Activated T-helper 1 cell treated with Interleukin-2 at 50 U/mL for 16 hours (primary cell): ENCODE measurements around the gene RALB.
"Not testable (repeated sequence)": the region's sequence is repeated elsewhere in the genome, so short reads cannot be mapped to it uniquely, and the experiment has no call there.

ENCODE experiments used
- DNase-seq: peaks from one replicate; pipeline ENCODE4 v3.0.0-alpha.2; 2020; ENCODE audit warnings: low read depth

Gene RALB

DNA sequence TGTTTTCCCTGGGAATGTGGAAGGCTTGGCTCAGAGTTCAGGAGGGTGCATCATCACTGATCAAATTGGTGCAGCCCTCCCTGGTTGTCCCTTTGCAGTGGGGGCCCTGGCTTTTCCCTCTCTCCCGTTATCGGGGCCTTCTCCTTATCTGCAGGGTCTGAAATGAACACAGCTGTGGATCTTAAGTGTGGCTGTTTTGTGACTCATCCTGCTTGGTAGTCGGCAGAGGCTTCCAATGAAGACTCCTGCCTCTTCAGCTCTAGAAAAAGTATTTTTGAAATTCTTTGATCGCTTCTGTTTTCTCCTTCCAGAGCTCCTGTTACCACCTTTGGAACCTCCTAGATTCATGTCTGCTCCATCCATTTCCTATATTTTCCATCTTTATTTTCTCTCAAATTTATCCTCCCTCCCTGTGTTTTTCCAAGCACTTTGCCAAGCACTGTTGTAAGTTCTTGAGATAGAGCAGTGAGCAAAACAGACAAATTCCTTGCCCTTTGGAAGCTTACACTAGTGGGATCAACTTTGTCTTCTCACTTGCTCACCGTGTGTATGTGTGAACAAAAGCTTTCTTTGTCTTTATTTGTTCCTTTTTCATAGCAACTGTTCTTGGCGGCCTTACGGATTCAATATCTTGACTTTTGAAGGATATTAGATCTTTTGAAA, 45.7 kb downstream of the RALB start:
- no peak for DNase-seq

DNA sequence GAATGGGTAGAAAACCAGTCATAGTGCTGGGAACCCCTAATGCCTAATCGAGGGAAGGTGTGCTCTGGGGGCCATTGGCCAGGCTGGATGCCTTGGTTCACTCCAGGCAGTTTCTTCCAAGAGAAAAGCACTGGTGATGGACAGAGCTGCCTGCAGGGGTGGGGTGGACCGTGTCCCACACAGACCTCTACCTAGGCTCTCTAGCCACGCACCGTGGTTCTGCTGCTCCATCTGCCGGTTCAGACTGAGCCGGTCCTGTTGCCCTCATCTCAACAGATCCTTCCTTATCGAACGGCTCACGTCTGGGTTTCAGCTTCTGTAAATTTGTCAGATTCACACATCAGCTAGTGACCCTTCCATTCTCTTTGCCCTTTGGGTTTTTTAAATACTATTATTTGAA, 46.4 kb downstream of the RALB start:
- no peak for DNase-seq

DNA sequence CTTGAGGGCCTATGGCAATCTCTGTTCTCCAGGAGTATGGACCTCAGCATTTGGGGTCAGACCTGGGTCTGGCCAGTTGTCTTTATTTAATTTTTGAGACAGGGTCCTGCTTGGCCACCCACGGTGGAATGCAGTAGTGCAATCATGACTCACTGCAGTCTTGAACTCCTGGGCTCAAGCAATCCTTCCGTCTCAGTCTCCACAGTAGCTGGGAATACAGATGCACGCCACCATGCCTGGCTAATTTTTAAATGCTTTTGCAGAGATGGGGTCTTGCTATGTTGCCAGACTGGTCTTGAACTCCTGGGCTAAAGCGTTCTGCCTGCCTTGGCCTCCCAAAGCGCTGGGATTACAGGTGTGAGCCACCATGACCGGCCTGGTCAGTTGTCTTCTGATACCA, 46.9 kb downstream of the RALB start:
- DNase-seq, result no peak

DNA sequence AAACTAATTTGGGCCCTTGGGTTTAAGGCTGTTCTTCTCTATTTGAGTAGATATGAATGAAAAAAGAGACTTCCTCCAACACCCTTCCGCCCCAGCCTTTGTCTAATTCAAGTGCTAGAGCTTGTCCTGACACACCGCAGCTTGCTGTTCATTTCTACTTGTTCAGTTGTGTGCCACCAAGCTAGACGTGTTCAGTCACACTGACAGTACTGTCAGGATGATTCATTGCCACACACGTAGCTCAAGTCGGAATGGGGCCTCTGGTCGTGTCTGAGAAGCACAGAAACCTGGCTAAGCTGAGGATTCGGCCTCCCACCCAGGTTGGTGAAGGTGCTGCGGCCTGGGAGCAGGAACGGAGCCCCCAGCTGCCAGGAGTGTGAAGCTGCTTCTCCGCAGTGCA, 47.7 kb downstream of the RALB start:
- DNase-seq, result no peak

DNA sequence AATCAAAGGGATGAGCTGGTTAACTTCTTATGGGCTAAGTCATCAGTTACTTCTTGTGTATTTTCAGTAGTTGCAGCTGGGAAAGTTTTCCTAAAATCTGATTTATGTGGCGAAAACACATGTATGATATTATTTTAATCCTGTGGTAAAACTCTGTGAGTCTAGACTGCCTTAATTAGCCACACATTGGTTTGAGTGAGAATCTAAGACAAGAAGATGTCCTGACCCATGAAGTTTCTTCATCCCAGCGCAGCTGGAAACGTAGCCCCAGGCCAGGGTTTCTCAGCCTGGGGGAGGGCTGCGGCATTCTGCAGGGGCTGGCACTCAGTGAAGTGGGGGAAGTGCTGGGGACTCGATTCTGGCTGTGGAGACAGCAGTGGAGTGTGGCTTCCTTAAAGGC, 48.6 kb downstream of the RALB start:
- DNase-seq, result no peak

DNA sequence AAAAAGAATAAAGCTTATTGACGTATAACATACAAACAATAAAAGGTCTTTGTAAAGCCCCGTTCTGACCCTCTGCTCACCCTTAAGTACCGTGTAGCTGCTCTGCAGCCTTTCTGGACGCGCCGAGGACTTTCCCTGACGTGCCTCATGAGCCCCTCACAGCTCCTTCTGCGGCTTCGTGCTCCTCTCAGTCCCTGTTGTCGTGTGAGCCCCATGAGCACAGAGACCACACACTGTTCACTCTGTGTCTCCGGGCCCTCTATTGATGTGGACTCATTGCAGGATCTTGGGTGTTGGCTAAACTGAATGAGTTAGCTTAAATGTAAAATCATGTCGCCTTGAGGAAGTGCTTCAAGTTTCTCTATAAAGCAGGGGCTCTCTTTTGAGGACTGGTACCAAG, 49.6 kb downstream of the RALB start:
- no peak for DNase-seq

DNA sequence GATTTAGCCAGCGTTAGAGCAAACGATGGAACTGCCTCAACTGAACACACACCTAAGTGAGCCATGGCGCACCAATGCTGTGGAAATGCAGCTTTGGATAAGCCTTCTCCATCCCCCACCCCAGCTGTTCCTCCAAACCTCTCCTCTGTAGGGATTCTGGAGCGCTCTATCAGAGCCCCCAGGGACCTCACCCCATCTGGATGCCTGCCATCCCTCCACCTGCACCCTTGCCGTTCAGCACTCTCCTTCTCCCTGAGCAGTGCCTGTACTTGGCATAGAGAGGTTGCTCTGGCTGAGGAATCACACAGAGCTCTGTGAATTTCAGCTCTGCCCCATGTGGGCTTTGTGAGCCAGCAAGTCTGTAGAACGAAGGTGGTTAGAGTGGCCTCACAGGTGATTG, 50.5 kb downstream of the RALB start:
- no peak for DNase-seq

DNA sequence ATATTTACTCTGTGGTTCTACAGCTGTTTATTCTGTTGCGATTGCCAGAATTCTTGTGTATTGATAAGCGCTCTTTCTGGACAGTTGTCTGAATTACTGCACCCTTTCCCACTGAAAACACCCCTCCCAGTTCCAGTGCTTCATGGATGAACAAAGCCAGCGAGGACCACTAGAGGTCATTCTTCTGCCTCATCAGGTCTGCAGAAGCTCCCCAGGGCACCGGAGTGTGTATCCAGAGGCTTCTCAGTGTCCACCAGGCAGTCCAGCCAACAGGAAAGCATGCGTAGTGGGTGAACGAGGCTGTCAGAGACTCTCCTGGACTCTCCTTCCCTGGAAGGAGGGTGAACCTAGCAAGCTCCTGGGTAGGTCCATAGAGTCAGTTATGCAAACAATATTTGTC, 52.6 kb downstream of the RALB start:
- no peak for DNase-seq

DNA sequence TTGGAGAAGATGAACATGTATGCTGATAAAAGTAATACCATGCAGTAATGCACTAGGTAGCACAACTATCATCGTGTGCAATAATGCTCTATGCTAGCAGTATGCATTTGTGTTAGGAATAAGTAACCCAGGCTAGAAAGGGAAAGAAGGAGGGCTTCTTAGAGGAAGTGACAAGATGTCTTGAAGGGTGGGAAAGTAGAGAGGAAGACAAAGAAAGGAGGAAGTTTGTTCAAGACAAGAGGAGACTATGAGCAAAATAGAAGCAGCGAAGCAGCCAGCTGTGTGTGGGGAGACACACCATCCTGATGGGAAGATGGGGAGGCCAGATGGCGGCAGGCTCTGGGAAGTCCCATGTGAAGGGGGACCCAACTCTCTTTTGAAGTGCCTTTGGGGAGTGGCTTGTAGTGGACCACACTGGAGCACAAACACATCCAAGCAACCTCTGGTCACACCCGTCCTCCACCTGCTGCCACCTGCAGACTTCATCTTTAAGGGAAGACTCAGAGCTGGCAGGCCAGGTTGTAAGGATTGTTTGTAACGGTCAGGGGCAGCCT, 53.4 kb downstream of the RALB start:
- DNase-seq, result no peak

DNA sequence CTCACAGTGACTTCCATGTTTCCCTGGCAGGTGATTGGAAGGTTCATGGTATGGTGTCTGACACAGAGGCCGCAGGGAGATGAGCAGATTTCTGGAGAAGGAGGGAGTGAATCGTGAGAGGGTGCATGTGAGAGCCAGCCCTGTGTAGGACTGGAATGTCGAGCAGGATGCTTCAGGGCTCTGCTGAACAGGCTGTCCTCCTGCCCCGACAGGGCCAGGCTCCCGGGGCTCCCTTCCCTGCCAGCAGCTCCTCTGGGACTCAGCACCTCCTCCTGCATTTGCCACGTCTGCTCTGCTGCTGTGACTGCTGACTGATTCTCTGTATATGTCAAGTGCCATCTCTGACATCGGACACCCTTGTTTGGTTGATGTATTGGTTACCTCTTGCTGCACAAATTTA, 54.8 kb downstream of the RALB start:
- no peak for DNase-seq

DNA sequence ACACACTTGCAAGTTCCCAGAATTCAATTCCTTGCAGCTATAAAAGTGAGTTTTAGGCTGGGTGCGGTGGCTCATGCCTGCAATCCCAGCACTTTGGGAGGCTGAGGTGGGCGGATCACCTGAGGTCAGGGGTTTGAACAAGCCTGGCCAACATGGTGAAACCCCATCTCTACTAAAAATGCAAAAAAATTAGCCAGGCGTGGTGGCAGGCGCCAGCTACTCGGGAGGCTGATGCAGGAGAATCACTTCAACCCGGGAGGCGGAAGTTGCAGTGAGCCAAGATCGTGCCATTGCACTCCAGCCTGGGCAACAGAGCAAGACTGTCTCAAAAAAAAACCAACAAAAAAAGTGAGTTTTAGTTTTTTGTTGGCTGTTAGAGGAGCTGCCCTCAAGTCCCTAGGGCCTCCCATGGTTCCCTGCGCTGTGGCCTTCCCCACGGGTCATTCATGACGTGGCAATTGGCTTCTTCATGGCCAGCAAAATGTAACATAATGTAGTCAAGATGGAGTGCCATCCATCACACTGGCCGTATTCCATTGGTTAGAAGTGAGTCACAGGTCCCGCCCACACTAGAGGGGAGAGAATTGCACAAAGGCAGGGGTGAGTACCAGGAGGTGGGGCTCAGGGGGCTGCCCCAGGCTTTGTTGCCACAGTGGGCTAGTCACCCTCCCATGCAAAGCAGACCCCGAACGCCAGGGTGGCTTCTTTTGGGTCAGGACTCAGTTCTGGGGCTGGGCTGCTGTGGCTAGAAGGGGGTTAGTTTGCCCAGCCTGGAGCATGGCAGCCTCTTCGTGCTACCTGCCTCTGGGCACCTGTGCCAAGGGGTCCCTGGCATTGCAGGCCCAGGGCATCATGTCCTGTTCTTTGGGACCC, 55.6 kb downstream of the RALB start:
- no peak for DNase-seq

DNA sequence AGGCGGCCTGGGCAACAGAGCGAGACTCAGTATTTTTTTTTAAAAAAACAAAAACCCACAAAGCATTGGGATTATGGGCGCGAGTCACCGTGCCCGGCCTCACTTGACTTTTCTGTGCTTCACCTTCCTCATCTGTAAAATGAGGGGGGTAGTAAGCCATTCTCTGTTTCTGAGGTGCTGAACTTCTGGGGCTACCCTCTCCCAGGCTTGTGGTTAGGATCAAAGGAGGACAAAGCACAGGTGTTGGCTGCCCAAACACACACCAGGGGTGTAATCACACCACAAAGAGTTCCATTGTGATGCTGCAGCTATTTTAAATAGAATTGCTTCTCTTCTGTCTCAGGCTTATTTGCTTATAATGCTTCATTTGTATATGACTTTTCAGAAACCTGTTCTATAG, 57.5 kb downstream of the RALB start:
- DNase-seq, result no peak

DNA sequence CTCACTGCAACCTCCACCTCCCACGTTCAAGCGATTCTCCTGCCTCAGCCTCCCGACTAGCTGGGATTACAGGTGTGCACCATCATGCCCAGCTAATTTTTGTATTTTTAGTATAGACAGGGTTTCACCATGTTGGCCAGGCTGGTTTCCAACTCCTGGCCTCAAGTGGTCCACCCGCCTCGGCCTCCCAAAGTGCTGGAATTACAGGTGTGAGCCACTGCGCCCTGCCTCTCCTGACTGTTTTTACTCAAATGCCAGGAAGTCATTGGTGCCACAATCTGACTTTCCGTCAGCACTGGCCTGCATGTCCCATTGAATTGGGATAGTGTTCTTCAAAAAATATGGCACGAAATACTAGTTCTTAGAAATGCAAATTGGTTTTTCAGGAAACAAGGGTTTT, 58.2 kb downstream of the RALB start:
- DNase-seq, result not testable (repeated sequence)

DNA sequence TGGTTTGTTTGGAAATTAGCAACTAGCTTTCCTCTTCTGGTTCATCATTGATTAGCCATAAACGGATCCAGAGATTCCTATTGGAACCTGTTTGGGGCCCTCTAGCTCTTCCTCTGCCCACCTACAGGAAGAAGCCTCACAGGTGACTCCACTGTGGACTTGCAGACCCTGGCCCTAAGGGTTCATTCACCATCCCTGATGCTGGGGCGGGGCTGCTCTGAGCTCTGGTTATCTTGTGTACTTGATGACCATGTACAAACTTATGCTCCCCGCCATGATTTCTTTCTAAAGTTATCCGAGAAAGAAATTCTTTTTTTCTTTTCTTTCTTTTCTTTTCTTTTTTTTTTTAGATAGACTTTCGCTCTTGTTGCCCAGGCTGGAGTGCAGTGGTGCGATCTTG, 59.4 kb downstream of the RALB start:
- no peak for DNase-seq

DNA sequence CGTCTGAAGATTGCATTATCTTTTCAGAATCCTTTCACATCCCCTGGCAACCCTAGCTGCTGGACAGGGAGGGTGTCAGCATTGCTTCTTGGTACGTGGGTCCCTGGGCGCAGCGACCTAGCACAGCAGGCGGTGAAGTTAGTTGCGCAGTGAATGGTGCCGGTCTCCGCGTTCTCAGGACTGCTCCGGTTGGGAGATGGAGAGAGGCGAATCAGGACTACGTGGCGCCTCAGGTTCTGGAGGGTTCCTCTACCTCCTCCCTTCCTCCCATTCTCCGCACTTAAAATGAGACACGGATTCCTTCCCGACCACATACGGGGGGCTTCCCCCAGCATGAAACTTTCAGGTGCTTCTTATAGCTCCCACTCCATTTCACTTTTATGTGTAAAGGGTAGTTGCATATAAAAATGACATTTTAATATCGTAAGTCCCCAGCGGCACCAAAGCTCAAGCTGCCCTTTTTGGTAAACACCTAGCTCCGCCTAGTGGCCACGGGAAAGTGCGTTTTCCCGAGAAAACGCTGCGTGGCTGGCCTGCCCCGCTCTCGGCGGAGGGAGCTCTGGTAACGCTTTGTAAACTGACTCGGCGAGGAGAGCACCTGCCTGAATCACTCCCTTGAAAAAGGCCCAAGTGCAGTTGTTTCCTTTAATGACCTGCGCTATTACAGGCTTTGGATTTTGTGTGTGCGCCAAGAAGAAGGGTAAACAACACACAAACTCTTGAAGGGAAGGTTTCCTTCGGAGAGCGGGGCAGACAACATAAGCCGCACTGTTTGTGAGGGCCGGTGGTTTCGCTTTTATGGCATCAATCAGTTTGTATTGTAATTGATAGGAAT, 60.4 kb downstream of the RALB start:
- DNase-seq, result peak; percentile 56

DNA sequence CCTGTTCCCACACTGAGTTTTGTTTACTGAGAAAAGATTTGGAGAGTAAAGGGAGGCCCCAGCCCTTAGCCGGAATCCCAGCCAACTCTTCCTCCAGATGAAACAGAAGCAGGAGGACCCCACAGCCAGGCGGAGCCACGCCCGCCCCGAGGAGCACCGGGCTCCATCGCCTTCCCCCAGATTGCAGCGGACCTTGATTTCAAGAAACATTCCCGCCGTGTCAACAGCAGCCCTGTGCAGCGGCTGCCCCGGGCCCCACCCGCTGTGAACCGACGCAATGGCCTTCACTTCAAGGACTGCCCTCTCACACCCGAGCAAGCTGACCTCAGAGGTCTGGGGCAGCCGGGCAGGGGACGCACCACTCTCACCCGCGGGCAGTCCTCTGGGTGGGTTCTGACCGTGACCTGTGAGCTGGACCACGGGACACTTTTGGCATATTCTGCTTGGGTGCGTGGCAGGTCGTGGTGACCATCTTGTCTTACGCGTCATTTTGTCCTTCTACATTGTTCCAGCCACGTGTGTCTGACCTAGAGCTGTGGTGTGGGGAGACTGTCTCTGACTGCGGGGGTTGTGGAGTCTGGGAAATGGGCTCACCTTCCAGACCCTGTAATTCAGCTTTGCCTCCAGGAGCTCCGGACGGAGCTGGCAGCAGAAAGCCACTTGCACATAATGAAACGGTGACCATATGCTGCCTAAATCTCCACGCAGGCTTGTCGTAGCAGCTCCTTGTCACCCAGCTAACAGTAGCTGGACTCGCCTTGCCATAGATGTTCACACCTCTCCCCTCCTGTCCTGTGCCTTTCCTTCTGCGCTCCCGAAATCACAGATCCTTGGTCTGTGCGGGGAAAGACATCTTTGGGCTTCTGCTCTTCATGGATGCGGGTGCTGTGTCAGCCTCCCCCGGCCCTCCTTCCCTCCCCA, 61.3 kb downstream of the RALB start:
- no peak for DNase-seq

DNA sequence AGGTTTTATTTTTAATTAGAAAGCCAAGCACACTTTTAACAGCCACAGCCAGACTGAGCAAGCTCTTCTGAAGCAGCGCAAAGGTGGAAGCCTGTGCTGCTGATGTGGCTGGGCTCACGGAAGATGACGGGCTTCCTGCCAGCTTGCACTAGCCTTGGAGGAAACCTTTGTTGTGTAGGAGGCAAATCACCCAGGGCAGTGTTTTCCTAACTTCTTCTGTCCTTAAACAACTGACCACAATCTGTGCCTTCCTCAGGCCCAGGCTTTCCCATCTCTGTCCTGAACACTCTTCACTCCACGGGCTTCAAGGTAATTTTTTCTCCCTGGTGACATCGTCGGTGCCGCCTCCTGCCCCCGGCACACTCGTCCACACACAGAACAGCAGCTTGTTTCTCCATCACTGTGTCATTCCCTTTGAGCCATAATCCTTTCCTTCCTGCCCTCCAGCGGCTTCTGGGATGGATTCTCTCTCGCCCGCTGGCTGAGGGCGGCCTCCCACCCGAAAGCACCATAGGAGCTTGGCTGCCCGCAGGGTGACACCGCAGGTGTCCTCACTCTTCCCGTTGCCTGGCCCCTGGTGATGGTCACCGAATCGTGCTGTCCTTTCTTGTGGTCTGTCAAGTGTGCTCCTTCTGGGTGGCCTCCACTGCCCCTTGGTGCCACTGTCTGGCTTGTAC, 62.2 kb downstream of the RALB start:
- DNase-seq, result no peak

DNA sequence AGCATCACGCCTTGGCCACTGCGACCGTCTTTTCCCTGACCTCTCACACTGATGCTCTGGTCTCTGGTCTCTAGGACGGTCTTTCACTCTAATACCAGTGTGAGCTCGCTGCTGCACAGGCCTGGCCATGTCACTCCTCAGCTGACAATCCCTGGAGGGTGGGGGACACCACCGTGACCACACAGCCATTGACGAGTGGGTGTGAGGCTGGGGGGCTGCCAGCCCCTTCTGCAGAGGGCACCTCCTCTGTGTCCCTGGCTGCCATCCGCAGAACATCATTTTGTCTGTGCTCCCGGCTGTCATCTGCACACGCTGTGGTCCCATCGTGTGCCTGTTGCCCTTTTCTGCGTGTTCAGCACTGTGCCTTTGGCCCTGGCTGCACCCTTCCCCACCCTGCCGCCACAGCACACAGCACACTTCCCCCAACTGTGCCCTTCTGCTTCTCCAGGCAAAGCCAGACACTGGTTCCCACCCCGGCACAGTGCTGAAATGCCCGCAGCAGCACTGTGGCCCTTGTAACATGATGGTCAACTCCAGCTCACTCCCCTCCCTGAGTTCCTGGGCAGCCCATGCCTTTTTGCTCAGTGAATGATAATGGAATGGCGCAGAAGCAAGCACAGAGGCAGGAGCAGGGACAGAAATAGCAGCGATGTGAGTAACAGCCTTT, 62.8 kb downstream of the RALB start:
- no peak for DNase-seq

DNA sequence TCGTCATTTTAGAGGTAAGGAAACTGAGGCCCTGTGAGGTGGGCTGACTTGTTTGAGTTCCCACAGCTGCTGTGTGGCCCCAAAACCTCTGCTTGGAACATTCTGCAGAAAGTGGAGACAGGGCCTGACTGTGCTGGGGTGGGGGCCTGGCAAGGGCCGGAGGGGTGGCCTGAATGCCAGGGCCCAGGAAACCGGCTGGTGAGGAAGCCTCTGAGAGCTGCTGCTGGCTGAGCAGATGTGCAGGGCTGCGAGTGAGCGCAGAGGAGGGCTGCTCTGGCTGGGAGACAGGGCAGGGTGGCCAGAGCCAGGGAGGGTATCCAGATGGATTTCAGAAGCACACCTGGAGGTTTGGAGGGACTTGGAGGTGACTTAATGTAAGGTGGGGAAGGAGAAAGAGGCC, 63.4 kb downstream of the RALB start:
- no peak for DNase-seq

DNA sequence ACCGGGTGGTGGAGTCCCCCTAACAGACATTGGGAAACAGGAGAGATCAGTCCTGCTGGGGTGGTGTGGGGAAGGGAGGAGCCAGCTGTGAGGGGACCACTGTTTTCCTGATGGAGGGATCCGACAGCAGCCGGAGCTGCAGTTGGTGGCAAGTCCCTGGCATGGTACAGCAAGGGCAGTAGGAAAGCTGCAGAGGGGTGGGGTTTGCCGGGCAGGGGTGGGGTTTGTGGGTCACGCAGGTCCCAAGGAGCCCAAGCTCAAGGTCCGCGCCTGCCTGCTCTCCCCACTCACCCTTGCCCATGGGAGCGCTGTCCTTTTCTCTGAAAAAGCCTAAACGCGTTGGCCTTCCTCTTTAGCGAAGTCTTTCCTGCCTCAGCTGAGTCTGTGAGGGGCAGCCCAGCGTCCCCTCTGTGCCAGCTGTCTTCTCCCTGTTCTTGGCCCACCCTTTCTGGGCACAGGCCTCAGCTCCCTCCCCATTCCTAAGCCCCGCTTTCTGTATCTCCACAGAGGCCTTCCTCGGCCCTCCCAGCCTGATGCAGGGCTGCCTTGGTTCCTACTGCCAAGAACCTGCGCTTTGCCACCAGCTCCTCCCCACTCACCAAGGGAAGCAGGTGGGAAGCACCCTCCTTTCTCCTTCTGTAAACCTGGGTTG, 64.0 kb downstream of the RALB start:
- no peak for DNase-seq
